Measurements from ENCODE around the gene CYP4F3. TPM values are rescaled to one million over a fixed set of nuclear protein-coding genes. Genes with fewer than 3 reads are reported as not detected.

The CYP4F3 gene
- total RNA-seq, 1 donor = not detected

- Histone ChIP-seq H3K9me3 (ENCODE audit: low read depth, low read length) (no peaks in the 10 kb centered on the region), H3K4me1 (ENCODE audit: insufficient read depth, low read length) (no peaks in the 10 kb centered on the region), H3K79me2 (ENCODE audit: insufficient read depth, low read length) (no peaks in the 10 kb centered on the region), H3K36me3 (ENCODE audit: insufficient read depth, low read length) (no peaks in the 10 kb centered on the region), H4K20me1 (ENCODE audit: insufficient read depth, low read length) (no peaks in the 10 kb centered on the region), H3K4me2 (ENCODE audit: insufficient read depth, low read length) (no peak overlapping the region), H2AFZ (ENCODE audit: low read length) (no peak overlapping the region), H3K27me3 (ENCODE audit: insufficient read depth, low read length) (no peaks in the 10 kb centered on the region), H3K27ac (ENCODE audit: low read depth, low read length) (no peak overlapping the region), H3K4me3 (ENCODE audit: insufficient read depth, low read length) (no peak overlapping the region)
- DNase-seq (ENCODE audit: insufficient read length, low spot score, missing footprints) = no peak
- TF ChIP-seq, protein P1, sequence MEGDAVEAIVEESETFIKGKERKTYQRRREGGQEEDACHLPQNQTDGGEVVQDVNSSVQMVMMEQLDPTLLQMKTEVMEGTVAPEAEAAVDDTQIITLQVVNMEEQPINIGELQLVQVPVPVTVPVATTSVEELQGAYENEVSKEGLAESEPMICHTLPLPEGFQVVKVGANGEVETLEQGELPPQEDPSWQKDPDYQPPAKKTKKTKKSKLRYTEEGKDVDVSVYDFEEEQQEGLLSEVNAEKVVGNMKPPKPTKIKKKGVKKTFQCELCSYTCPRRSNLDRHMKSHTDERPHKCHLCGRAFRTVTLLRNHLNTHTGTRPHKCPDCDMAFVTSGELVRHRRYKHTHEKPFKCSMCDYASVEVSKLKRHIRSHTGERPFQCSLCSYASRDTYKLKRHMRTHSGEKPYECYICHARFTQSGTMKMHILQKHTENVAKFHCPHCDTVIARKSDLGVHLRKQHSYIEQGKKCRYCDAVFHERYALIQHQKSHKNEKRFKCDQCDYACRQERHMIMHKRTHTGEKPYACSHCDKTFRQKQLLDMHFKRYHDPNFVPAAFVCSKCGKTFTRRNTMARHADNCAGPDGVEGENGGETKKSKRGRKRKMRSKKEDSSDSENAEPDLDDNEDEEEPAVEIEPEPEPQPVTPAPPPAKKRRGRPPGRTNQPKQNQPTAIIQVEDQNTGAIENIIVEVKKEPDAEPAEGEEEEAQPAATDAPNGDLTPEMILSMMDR (IDR thresholded peaks at IDR 0.05; ENCODE audit: extremely low read depth, low read depth, low read length) = no peak
Observed at GRCh38 chr19:15615526-15615925, 25.2 kb upstream of the CYP4F3 start.

DNA sequence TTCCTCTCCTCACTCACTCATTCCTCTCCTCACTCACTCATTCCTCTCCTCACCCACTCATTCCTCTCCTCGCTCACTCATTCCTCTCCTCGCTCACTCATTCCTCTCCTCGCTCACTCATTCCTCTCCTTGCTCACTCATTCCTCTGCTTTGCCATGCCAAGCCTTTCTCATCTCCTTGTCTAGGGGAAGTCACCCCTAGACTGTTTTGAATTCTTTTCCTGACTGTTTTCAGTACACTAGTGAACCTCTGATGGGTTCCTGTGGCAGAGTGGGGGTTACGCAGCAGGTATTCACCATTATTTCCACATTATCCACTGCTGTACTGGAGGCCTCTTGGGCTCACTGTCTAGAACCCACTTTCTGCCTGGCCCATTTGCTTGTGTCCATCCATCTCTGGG lies 24.5 kb upstream of the CYP4F3 start:
- H3K9me3 ChIP-seq (ENCODE audit: low read depth, low read length) = no peaks in the 10 kb centered on the region
- DNase-seq (ENCODE audit: insufficient read length, low spot score, missing footprints) = no peak
- no peaks in the 10 kb centered on the region for H3K79me2 ChIP-seq (ENCODE audit: insufficient read depth, low read length)
- H3K27me3 ChIP-seq (ENCODE audit: insufficient read depth, low read length) = no peaks in the 10 kb centered on the region
- H3K27ac ChIP-seq (ENCODE audit: low read depth, low read length) = no peak overlapping the region
- H3K4me3 ChIP-seq (ENCODE audit: insufficient read depth, low read length) = no peak overlapping the region
- H3K4me1 ChIP-seq (ENCODE audit: insufficient read depth, low read length) = no peaks in the 10 kb centered on the region
- H3K4me2 ChIP-seq (ENCODE audit: insufficient read depth, low read length) = no peak overlapping the region
- H2AFZ ChIP-seq (ENCODE audit: low read length) = no peak overlapping the region
- no peaks in the 10 kb centered on the region for H4K20me1 ChIP-seq (ENCODE audit: insufficient read depth, low read length)
- TF ChIP-seq, protein P1 (IDR thresholded peaks at IDR 0.05; ENCODE audit: extremely low read depth, low read depth, low read length) = no peak
- no peaks in the 10 kb centered on the region for H3K36me3 ChIP-seq (ENCODE audit: insufficient read depth, low read length)

- H3K79me2 ChIP-seq (ENCODE audit: insufficient read depth, low read length) = no peaks in the 10 kb centered on the region
- no peak overlapping the region for H2AFZ ChIP-seq (ENCODE audit: low read length)
- no peaks in the 10 kb centered on the region for H3K36me3 ChIP-seq (ENCODE audit: insufficient read depth, low read length)
- H3K27me3 ChIP-seq (ENCODE audit: insufficient read depth, low read length) = no peaks in the 10 kb centered on the region
- H3K4me2 ChIP-seq (ENCODE audit: insufficient read depth, low read length) = no peak overlapping the region
- no peak for DNase-seq (ENCODE audit: insufficient read length, low spot score, missing footprints)
- no peak overlapping the region for H3K27ac ChIP-seq (ENCODE audit: low read depth, low read length)
- TF ChIP-seq, protein P1 (IDR thresholded peaks at IDR 0.05; ENCODE audit: extremely low read depth, low read depth, low read length) = no peak
- no peak overlapping the region for H3K4me3 ChIP-seq (ENCODE audit: insufficient read depth, low read length)
- H3K4me1 ChIP-seq (ENCODE audit: insufficient read depth, low read length) = no peaks in the 10 kb centered on the region
- H4K20me1 ChIP-seq (ENCODE audit: insufficient read depth, low read length) = no peaks in the 10 kb centered on the region
- no peaks in the 10 kb centered on the region for H3K9me3 ChIP-seq (ENCODE audit: low read depth, low read length)
Observed at GRCh38 chr19:15616627-15617270, 23.9 kb upstream of the CYP4F3 start.

DNA sequence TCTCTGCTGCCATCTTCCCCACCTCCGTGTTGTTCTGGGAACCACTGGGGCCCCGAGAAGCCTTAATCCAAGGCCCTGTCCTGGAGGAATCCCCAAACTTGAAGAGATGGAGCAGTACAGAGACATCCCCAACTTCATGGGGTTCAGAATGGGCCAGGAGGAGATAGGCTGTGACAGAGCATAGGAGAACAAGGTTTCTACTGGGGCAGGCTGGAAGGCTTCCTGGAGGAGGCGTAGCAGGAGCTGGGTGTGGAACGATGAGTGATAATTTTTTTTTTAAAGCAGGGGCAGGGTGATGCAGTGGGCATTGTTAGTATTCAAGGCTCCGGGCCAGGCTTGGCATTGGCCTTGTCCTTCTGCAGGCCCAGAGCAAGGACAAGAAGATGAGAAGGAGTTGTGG lies 22.4 kb upstream of the CYP4F3 start:
- no peak overlapping the region for H2AFZ ChIP-seq (ENCODE audit: low read length)
- H3K9me3 ChIP-seq (ENCODE audit: low read depth, low read length) = no peaks in the 10 kb centered on the region

More for the DNA sequence above, 22.4 kb upstream of the CYP4F3 start:
- no peaks in the 10 kb centered on the region for H3K4me1 ChIP-seq (ENCODE audit: insufficient read depth, low read length)
- H3K27me3 ChIP-seq (ENCODE audit: insufficient read depth, low read length) = no peaks in the 10 kb centered on the region
- TF ChIP-seq, protein P1 (IDR thresholded peaks at IDR 0.05; ENCODE audit: extremely low read depth, low read depth, low read length) = no peak
- H4K20me1 ChIP-seq (ENCODE audit: insufficient read depth, low read length) = no peaks in the 10 kb centered on the region
- no peak overlapping the region for H3K4me3 ChIP-seq (ENCODE audit: insufficient read depth, low read length)
- DNase-seq (ENCODE audit: insufficient read length, low spot score, missing footprints) = no peak
- no peak overlapping the region for H3K4me2 ChIP-seq (ENCODE audit: insufficient read depth, low read length)
- no peak overlapping the region for H3K27ac ChIP-seq (ENCODE audit: low read depth, low read length)
- H3K36me3 ChIP-seq (ENCODE audit: insufficient read depth, low read length) = no peaks in the 10 kb centered on the region
- no peaks in the 10 kb centered on the region for H3K79me2 ChIP-seq (ENCODE audit: insufficient read depth, low read length)
